Measurements from ENCODE around the gene FAM117A. TPM values are rescaled to one million over a fixed set of nuclear protein-coding genes. Genes with fewer than 3 reads are reported as not detected.

FAM117A gene
- total RNA-seq, 1 donor from 2014 or later = 19.0 TPM

DNA sequence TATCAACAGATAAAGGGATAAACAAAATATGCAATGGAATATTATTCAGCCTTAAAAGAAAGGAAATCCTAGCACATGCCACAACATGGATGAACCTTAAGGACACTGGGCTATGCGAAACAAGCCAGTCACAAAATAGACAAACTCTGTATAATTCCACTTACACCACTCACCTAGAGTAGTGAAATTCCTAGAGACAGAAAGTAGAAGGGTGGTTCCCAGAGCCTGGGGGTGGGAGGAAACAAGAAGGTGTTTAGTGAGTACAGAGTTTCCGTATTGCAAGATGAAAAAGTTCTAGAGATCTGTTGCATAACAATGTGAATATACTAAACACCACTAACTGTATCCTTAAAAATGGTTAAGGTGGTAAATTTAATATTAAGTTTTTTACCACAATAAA, 96.1 kb downstream of the FAM117A start:
- intact Hi-C loops (cut with DNase I) = no loop called here
- no peak for ATAC-seq
- DNase-seq (ENCODE audit: low spot score) = no peak

- DNase-seq (ENCODE audit: low spot score) (no peak), ATAC-seq (no peak)
- intact Hi-C loops (cut with DNase I) = no loop called here
Observed at GRCh38 chr17:49664706-49665211, 99.2 kb downstream of the FAM117A start.

Other genes with a start within 250 kb of the FAM117A start
- 17.0 TPM for gene NXPH3, start 188.3 kb downstream of the FAM117A start, total RNA-seq
- 84.4 TPM for gene SPOP, start 86.0 kb downstream of the FAM117A start, total RNA-seq
- 36.9 TPM for gene SLC35B1, start 56.2 kb downstream of the FAM117A start, total RNA-seq
- 66.2 TPM for gene KAT7, start 24.6 kb upstream of the FAM117A start, total RNA-seq
- not detected for gene TAC4, start 83.9 kb upstream of the FAM117A start, total RNA-seq
- gene DLX4, start 205.1 kb upstream of the FAM117A start, total RNA-seq = not detected
- 0.22 TPM for gene DLX3, start 231.1 kb upstream of the FAM117A start, total RNA-seq

All from sciatic nerve (tissue), 2 donors.